HEK293 (cell line): ENCODE measurements around the gene SLC25A26.

Source experiments
- CTCF ChIA-PET: fragments of 350-600 bp; formaldehyde crosslinking; extraction: SDS; loops from one replicate; lab custom pipeline; 2021; ENCODE audit warnings: antibody characterized with exemption; lab: Yijun Ruan, JAX
- POLR2A ChIA-PET: fragments of 300-600 bp; formaldehyde crosslinking; extraction: SDS; loops from one replicate; lab custom pipeline; 2020; ENCODE audit warnings: antibody characterized with exemption, inconsistent platforms; lab: Yijun Ruan, JAX
- H3K27ac ChIP-seq: fragments of 200-500 bp; sonication (Bioruptor generic); 2 replicates; pipeline ENCODE4 v1.5.1; 2014; ENCODE audit warnings: low read depth, low read length, control low read depth, inconsistent platforms; ENCODE audit errors: extremely low read depth
- H3K36me3 ChIP-seq, 2 experiments: fragments of 200-500 bp in 1 of 2; sonication (Bioruptor generic) in 1 of 2; 1 replicate in 1 of 2; 2 replicates in 1 of 2; pipeline ENCODE4 v1.5.1; 2014 to 2017; ENCODE audit warnings: inconsistent platforms in 2 of 2, low read length in 2 of 2; ENCODE audit not compliant: control insufficient read depth in 2 of 2, insufficient read depth in 1 of 2
- H3K4me1 ChIP-seq: fragments of 200-500 bp; sonication (Bioruptor generic); 2 replicates; pipeline ENCODE4 v1.5.1; 2014; ENCODE audit warnings: mild to moderate bottlenecking, low read length, inconsistent platforms; ENCODE audit not compliant: control insufficient read depth, insufficient read depth
- H3K4me3 ChIP-seq: 2 replicates; pipeline ENCODE4 v1.5.1; 2011; ENCODE audit warnings: low read depth, mild to moderate bottlenecking, control low read depth, low read length, moderate library complexity
- H3K9me3 ChIP-seq: fragments of 200-500 bp; sonication (Bioruptor generic); 2 replicates; pipeline ENCODE4 v1.5.1; 2014; ENCODE audit warnings: low read depth, low read length, inconsistent platforms; ENCODE audit not compliant: control insufficient read depth, insufficient read depth
- BCL11B ChIP-seq: fragments of 450-650 bp; formaldehyde crosslinking; IDR thresholded peaks from 2 replicates; pipeline ENCODE4 v1.5.1; 2016; ENCODE audit warnings: low read depth, missing biosample characterization, missing genetic modification characterization
- HOXA7 ChIP-seq: sonication (generic); formaldehyde crosslinking; IDR thresholded peaks from 2 replicates; pipeline ENCODE4 v1.8.1; 2022; ENCODE audit warnings: missing genetic modification reagents, borderline replicate concordance
- KLF16 ChIP-seq: fragments of 450-650 bp; formaldehyde crosslinking; IDR thresholded peaks from 2 replicates; pipeline ENCODE4 v1.5.1; 2017; ENCODE audit warnings: missing biosample characterization, missing genetic modification characterization
- SCRT1 ChIP-seq: fragments of 450-650 bp; formaldehyde crosslinking; IDR thresholded peaks from 2 replicates; pipeline ENCODE4 v1.5.1; 2016; ENCODE audit warnings: missing biosample characterization, missing genetic modification characterization, borderline replicate concordance
- WT1 ChIP-seq: fragments of 450-650 bp; formaldehyde crosslinking; IDR thresholded peaks from 2 replicates; pipeline ENCODE4 v1.5.1; 2016; ENCODE audit warnings: missing biosample characterization, missing genetic modification characterization
- ZNF10 ChIP-seq: fragments of 450-650 bp; formaldehyde crosslinking; IDR thresholded peaks from 2 replicates; pipeline ENCODE4 v1.5.1; 2017; ENCODE audit warnings: missing biosample characterization, missing genetic modification characterization
- ZNF175 ChIP-seq: fragments of 450-650 bp; formaldehyde crosslinking; IDR thresholded peaks from 2 replicates; pipeline ENCODE4 v1.5.1; 2016; ENCODE audit warnings: missing biosample characterization, missing genetic modification characterization
- ZNF596 ChIP-seq: fragments of 450-650 bp; IDR thresholded peaks from 2 replicates; pipeline ENCODE4 v1.5.0; 2018; ENCODE audit warnings: missing biosample characterization, mild to moderate bottlenecking, missing genetic modification characterization, moderate library complexity
- ZNF600 ChIP-seq: fragments of 450-650 bp; formaldehyde crosslinking; IDR thresholded peaks from 2 replicates; pipeline ENCODE4 v1.5.1; 2016; ENCODE audit warnings: missing biosample characterization, missing genetic modification characterization
- ZNF843 ChIP-seq: fragments of 450-650 bp; formaldehyde crosslinking; IDR thresholded peaks from 2 replicates; pipeline ENCODE4 v1.5.1; 2016; ENCODE audit warnings: missing biosample characterization, missing genetic modification characterization
- ZSCAN23 ChIP-seq: fragments of 450-650 bp; formaldehyde crosslinking; IDR thresholded peaks from 2 replicates; pipeline ENCODE4 v1.5.1; 2016; ENCODE audit warnings: missing biosample characterization, missing genetic modification characterization
- TF ChIP-seq, protein P1 (sequence below): fragments of 450-650 bp; formaldehyde crosslinking; IDR thresholded peaks from 2 replicates; pipeline ENCODE4 v1.5.1; 2016; ENCODE audit warnings: missing biosample characterization, missing genetic modification characterization

Gene SLC25A26

DNA sequence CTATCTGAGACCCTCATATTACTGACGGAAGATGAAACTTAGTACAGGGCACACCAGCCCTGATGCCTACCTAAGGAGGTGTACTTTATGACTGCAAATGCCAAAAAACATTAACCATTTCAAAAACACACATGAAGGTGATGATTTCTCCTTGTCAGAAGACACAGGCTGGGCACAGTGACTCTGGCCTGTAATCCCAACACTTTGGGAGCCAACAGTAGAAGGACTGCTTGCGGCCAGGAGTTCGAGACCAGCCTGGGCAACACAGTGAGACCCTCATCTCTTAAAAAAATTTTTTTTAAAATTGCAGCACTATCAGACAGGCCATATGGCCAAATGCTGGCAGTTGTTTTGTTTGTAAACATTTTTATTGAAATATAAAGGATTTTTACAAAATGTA is 206.6 kb downstream of the SLC25A26 start:
- no peaks in the 10 kb centered on the region for H3K36me3 ChIP-seq
- TF ChIP-seq KLF16 (tag by site-specific recombination) (no peak), ZNF10 (tag by site-specific recombination) (no peak), ZNF175 (tag by site-specific recombination) (no peak), BCL11B (tag by site-specific recombination) (no peak), ZNF843 (no peak), ZNF600 (no peak)
- TF ChIP-seq, protein P1, sequence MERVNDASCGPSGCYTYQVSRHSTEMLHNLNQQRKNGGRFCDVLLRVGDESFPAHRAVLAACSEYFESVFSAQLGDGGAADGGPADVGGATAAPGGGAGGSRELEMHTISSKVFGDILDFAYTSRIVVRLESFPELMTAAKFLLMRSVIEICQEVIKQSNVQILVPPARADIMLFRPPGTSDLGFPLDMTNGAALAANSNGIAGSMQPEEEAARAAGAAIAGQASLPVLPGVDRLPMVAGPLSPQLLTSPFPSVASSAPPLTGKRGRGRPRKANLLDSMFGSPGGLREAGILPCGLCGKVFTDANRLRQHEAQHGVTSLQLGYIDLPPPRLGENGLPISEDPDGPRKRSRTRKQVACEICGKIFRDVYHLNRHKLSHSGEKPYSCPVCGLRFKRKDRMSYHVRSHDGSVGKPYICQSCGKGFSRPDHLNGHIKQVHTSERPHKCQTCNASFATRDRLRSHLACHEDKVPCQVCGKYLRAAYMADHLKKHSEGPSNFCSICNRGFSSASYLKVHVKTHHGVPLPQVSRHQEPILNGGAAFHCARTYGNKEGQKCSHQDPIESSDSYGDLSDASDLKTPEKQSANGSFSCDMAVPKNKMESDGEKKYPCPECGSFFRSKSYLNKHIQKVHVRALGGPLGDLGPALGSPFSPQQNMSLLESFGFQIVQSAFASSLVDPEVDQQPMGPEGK (tag by site-specific recombination), result no peak
- H3K4me3 ChIP-seq, result no peak overlapping the region
- ChIA-PET CTCF (no interaction called here), POLR2A (no interaction called here)
- no peaks in the 10 kb centered on the region for H3K9me3 ChIP-seq
- H3K4me1 ChIP-seq, result peaks cover 5% of the 10 kb centered on the region; the same call in 1 of the 2 replicates
- H3K27ac ChIP-seq, result no peak overlapping the region

DNA sequence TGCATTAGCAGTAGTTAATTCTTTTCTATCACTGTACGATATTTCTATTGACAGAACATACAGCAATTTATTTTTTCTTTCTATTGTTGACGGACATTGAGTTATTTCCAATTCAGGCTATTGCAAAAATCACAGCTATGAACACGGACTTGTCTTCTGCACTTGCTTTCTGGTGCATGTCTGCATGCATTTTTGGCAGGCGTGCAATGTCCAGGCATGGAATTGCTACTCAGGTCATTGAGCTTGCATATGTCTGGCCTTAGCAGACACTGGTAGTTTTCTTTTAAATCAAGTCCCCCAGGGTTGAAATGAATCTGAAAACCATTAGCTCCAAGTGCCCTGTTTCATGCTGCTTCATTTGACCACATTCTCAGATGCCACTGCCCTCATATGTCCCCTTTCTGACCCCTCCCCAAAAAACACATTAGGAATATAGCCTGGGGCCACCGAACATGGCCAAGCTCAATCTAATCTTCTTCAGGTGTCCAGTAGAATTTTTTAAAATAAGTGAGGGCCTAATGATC is 207.2 kb downstream of the SLC25A26 start:
- ChIA-PET CTCF (interaction anchor here (0.7 to 2.2 kb wide), 2 partner anchors 20 to 414 kb away, joined by 3 to 8 read pairs; no protein-coding TSS in a partner anchor), POLR2A (no interaction called here)
- Histone ChIP-seq H3K27ac (no peak overlapping the region), H3K4me3 (no peak overlapping the region), H3K4me1 (peaks cover 5% of the 10 kb centered on the region; the same call in 1 of the 2 replicates), H3K9me3 (no peaks in the 10 kb centered on the region), H3K36me3 (no peaks in the 10 kb centered on the region)
- TF ChIP-seq ZSCAN23 (tag by site-specific recombination) (no peak), ZNF596 (no peak), SCRT1 (tag by site-specific recombination) (no peak), WT1 (tag by site-specific recombination) (no peak), HOXA7 (CRISPR knock-in tag) (no peak)
